GM12801 (cell line): Measurements from ENCODE around the gene TLK2.

Experiments used
- CTCF ChIP-seq: IDR thresholded peaks from one replicate; pipeline ENCODE4 v1.5.1; 2011; ENCODE audit warnings: control low read depth; ENCODE audit not compliant: insufficient read length; ENCODE audit errors: extremely low read depth

The TLK2 gene

GRCh38 chr17:62588109-62588508 is 109.5 kb downstream of the TLK2 start:
- TF ChIP-seq CTCF: no peak

GRCh38 chr17:62591333-62591732 is 112.7 kb downstream of the TLK2 start:
- no peak for TF ChIP-seq CTCF

- no peak for TF ChIP-seq CTCF
Observed at GRCh38 chr17:62592341-62593099, 113.9 kb downstream of the TLK2 start.

- no peak for TF ChIP-seq CTCF
Observed at GRCh38 chr17:62595484-62595883, 116.9 kb downstream of the TLK2 start.

GRCh38 chr17:62596662-62597061 is 118.0 kb downstream of the TLK2 start:
- TF ChIP-seq CTCF: no peak

- TF ChIP-seq CTCF: no peak
Observed at GRCh38 chr17:62597150-62597549, 118.5 kb downstream of the TLK2 start.

- no peak for TF ChIP-seq CTCF
Observed at GRCh38 chr17:62597920-62598319, 119.3 kb downstream of the TLK2 start.
